Activated naive CD4-positive, alpha-beta T cell treated with anti-CD3 and anti-CD28 coated beads for 36 hours (primary cell): ENCODE data around the gene PITPNC1. TPM values are rescaled to one million over a fixed set of nuclear protein-coding genes. Genes with fewer than 3 reads are reported as not detected.

Experiments
- CTCF ChIA-PET: fragments of 350-600 bp; sonication (Branson Sonifier 250); formaldehyde crosslinking; loops from one replicate; lab custom pipeline; 2021; ENCODE audit warnings: antibody characterized with exemption; lab: Charles Lee
- DNase-seq: peaks from one replicate; pipeline ENCODE4 v3.0.0-alpha.2; 2020
- H3K27ac Mint-ChIP-seq: one replicate; pipeline ENCODE4 v1.8.0; 2021; ENCODE audit warnings: mild to moderate bottlenecking, mixed read lengths
- H3K27me3 Mint-ChIP-seq: one replicate; pipeline ENCODE4 v1.8.0; 2021; ENCODE audit warnings: low read depth, mixed read lengths
- H3K36me3 Mint-ChIP-seq: one replicate; pipeline ENCODE4 v1.8.0; 2021; ENCODE audit warnings: low read depth, mixed read lengths
- H3K4me1 Mint-ChIP-seq: one replicate; pipeline ENCODE4 v1.8.0; 2021; ENCODE audit warnings: low read depth, mixed read lengths
- H3K4me3 Mint-ChIP-seq: one replicate; pipeline ENCODE4 v1.8.0; 2021; ENCODE audit warnings: mild to moderate bottlenecking, moderate library complexity, mixed read lengths
- H3K9me3 Mint-ChIP-seq: one replicate; pipeline ENCODE4 v1.8.0; 2021; ENCODE audit warnings: mixed read lengths
- intact Hi-C: fragments of 100-400 bp; cut with micrococcal nuclease; formaldehyde crosslinking; loops from one replicate; pipeline ENCODE4 v1.15.1; 2023
- total RNA-seq, 2 experiments: library from RNA; stranded (reverse); gene quantifications; one replicate each; pipeline ENCODE4 v1.2.3, GENCODE V29; 2021

PITPNC1 gene
- total RNA-seq, 2 experiments from 2014 or later: 58.7 to 60.0 TPM

DNA sequence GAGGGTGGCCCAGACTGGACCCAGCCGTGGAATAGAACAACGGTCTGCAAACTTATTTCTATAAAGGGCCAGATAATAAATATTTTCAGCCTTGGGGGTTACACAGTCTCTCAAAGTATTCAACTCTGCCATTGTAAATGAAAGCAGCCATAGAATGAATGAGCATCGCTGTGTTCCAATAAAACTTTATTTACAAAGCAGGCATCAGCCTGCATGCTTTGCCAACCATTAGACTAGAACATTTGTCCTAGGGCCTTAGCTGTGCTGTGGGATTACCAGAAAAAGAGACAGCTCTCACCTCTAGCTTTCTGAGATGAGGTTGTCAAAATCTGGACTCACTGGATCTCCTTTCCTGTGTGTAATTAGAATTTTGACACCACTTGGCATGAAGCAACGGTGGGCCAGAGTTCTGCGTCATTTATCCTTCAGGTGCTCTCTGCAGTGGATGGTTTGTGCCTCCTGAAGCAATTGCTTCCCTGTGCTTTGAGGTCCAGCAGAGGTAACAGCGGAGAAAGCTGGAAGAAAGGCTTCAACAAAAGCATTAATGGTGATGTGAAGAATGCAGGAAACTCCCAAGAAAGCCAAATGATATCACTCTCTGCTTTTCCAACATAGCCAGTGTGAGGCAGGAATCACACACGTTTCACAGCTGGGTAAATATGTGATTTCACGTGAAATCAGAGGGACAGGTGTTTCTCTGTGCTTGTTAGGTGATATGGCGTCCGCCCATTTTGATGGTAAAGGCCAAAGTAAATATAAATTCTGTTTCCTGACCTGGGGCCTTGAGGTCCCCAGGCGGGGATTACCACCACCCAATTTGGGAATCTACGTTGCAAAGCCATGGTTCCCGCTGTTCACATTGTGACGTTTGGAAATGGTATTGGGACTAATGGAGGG, 148.4 kb downstream of the PITPNC1 start:
- no peak overlapping the region for H3K27ac Mint-ChIP-seq
- intact Hi-C loops: no loop called here
- CTCF ChIA-PET: interaction anchor here (1.0 to 1.3 kb wide), 2 partner anchors 22 to 146 kb away, joined by 3 to 4 read pairs; no protein-coding TSS in a partner anchor
- H3K4me1 Mint-ChIP-seq: peaks cover 29% of the 10 kb centered on the region
- H3K4me3 Mint-ChIP-seq: no peak overlapping the region
- DNase-seq: no peak
- H3K36me3 Mint-ChIP-seq: no peaks in the 10 kb centered on the region
- no peaks in the 10 kb centered on the region for H3K27me3 Mint-ChIP-seq
- no peaks in the 10 kb centered on the region for H3K9me3 Mint-ChIP-seq

DNA sequence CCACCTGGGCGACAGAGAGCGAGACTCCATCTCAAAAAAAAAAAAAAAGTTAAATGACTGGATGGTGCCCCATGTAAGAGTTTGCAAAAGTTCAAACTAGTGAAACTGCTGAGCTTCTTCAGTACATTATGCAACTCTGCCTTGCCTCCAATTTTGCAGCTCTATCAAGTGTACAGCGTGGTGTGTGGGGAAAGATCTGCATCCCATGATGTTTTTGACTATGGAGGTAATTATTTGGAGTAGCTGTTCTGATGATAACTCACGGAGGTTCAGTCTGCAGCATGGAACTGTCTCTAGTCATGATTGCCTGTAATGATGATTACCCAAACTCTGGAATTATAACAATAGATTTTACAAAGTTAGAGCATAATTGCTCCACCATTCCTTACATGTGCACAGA, 149.6 kb downstream of the PITPNC1 start:
- H3K36me3 Mint-ChIP-seq: no peaks in the 10 kb centered on the region
- intact Hi-C loops: no loop called here
- H3K4me1 Mint-ChIP-seq: peaks cover 24% of the 10 kb centered on the region
- H3K9me3 Mint-ChIP-seq: no peaks in the 10 kb centered on the region
- H3K27me3 Mint-ChIP-seq: no peaks in the 10 kb centered on the region
- H3K4me3 Mint-ChIP-seq: no peak overlapping the region
- CTCF ChIA-PET: interaction anchor here (1.0 to 1.3 kb wide), 2 partner anchors 21 to 148 kb away, joined by 3 to 4 read pairs; no protein-coding TSS in a partner anchor
- no peak overlapping the region for H3K27ac Mint-ChIP-seq
- DNase-seq: no peak

DNA sequence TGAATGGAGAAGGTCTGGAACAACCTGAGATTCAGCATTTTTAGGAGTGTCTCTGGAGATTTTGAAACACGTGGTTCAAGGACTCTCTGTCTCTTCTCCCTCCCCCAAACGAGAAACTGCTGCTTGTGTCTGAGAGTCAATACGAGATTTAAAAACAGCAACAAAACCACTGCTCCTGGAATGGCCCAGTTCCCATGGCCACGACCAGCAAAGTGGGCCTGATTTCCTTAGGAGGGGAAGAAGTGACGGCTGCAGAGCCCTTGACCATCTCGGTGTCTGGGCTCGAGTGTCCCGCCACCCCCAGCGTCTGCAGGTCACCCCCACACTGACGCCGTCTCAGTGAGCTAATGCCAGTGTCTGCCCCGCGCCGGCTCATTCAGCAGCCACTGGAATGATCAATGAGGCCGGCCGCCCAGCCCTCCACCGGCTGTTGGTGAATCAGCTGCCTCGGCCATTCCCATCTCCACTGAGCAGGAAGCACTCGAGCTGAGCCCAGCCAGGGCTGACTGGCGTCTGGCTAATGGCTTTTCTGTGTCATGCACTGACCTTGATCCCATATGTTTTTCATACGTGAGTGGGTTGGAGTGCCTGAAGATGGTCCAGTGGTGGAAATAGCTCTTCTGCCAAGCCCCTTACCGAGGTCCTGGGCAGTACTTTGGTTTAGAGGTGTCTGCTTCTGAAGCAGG, 151.8 kb downstream of the PITPNC1 start:
- intact Hi-C loops: no loop called here
- no peak for DNase-seq
- no peaks in the 10 kb centered on the region for H3K9me3 Mint-ChIP-seq
- no peak overlapping the region for H3K27ac Mint-ChIP-seq
- peaks cover 3% of the 10 kb centered on the region for H3K36me3 Mint-ChIP-seq
- CTCF ChIA-PET: no interaction called here
- H3K4me1 Mint-ChIP-seq: peaks cover 24% of the 10 kb centered on the region
- no peak overlapping the region for H3K4me3 Mint-ChIP-seq
- no peaks in the 10 kb centered on the region for H3K27me3 Mint-ChIP-seq

DNA sequence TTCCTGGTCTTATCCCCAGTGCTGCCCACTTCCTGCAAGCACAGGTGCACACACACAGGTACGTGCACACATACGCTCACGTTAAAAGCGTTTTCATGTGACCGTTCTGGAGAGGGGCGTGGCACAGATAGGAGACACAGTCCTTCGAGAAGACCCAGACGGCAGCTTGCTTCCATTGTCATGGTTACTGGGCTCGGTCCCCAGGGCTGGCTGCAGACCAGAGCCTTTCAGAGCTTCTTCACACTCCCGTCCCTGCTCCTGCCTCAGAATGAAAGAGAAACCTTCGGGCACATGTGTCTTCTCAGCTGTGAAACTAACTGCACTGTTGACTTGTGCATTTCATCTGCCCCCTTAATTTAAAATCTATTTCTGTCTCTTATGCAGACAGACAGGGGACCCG, 154.2 kb downstream of the PITPNC1 start:
- H3K4me1 Mint-ChIP-seq: peaks cover 22% of the 10 kb centered on the region
- H3K27ac Mint-ChIP-seq: no peak overlapping the region
- peaks cover 7% of the 10 kb centered on the region for H3K36me3 Mint-ChIP-seq
- no peak overlapping the region for H3K4me3 Mint-ChIP-seq
- H3K27me3 Mint-ChIP-seq: no peaks in the 10 kb centered on the region
- no peak for DNase-seq
- intact Hi-C loops: no loop called here
- no peaks in the 10 kb centered on the region for H3K9me3 Mint-ChIP-seq
- CTCF ChIA-PET: interaction anchor here (1.8 kb wide), 1 partner anchor 153 kb away, joined by 4 read pairs; no protein-coding TSS in a partner anchor

DNA sequence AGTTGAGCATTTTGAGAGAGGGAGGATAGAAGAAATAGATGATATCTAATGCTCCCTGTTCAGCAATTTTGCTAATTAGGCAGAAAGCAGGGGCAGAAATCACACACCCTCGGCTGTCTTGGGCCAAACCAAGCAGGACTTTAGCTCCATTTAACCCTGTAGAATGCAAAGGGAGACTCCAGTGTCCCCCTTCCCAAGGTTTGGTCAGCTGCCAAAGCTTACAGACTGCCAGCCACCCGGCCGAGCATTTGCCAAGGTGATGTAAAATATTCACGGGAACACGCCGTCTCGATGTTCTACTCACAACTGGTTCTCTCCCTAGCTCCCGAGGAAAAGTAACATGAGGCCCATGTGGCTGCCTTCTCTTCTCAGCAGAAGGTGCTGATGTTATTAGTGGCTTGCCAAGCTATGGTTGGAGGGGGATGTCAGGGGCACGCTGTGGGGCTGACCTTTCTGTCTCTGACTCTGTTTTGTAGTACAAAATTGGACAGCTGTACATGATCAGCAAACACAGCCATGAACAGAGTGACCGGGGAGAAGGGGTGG, 155.3 kb downstream of the PITPNC1 start:
- H3K4me1 Mint-ChIP-seq: peaks cover 17% of the 10 kb centered on the region

DNA sequence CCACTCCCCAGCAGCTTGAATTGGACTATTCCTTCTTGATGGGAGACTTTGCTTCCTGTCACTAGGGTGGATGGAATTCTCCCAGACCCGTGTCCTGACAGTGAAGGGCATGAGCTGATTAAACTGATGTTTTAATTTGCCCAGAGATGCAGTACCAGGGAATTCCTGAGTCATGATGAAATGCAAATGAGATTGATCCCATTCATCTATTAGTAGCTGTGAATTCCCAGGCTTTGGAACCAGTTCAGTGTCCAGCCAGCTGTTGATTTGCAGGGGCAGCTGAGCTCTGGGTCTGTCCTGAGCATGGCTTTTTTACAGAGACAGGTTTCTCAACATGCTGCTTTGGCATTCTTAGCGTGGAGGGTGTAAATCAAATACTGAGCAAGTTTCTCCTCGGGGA, 157.9 kb downstream of the PITPNC1 start:
- H3K9me3 Mint-ChIP-seq: no peaks in the 10 kb centered on the region
- H3K4me3 Mint-ChIP-seq: no peak overlapping the region
- no peaks in the 10 kb centered on the region for H3K27me3 Mint-ChIP-seq
- peaks cover 9% of the 10 kb centered on the region for H3K36me3 Mint-ChIP-seq
- H3K27ac Mint-ChIP-seq: no peak overlapping the region
- DNase-seq: no peak
- intact Hi-C loops: no loop called here
- CTCF ChIA-PET: interaction anchor here (0.6 to 1.3 kb wide), 2 partner anchors 10 to 160 kb away, joined by 3 read pairs; no protein-coding TSS in a partner anchor
- H3K4me1 Mint-ChIP-seq: peaks cover 15% of the 10 kb centered on the region

More for the DNA sequence above, 155.3 kb downstream of the PITPNC1 start:
- H3K9me3 Mint-ChIP-seq: no peaks in the 10 kb centered on the region
- DNase-seq: no peak
- no peak overlapping the region for H3K4me3 Mint-ChIP-seq
- CTCF ChIA-PET: interaction anchor here (1.8 kb wide), 1 partner anchor 154 kb away, joined by 4 read pairs; no protein-coding TSS in a partner anchor
- H3K27me3 Mint-ChIP-seq: no peaks in the 10 kb centered on the region
- H3K27ac Mint-ChIP-seq: no peak overlapping the region
- H3K36me3 Mint-ChIP-seq: peaks cover 9% of the 10 kb centered on the region
- intact Hi-C loops: no loop called here

DNA sequence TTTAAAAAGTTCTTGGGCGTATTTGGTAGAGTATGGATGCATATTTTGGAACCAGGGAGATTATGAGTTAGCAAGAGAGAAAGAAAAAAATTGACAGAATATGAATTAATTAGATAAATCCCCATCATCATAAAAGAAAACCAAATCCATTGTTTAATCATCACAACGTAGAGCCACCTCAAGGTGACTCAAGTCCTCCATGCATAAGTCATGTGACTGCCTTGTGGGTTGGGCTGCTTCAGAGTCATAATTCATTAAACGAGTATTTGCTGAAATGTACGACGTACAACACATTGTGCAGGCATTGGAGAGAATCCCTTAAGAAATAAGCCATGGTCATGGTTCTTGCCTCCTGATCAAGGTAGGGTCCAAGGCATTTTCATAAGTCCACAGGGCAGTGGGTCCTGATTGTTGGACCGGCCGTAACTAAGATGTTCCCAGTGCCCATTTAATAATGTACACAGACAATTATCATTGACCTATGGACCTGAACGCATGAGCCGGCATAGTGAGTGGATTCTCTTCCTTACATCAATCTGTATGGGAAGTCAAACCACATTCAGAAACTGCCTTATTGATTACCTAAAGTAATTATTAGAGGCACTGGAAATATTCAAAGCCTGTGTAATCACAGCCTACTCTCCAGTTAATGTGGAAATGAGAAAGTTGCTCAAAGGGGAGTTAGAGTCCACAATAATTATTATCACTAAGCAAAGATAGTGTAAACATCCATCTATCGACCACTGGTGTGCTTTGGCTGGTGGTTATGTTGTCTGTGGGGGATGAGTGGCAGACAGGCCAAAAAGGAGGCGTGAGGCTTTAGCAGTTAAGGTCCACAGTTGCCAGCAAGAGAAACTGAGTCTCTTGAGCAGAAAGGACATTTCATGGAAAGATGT, 165.4 kb downstream of the PITPNC1 start:
- Mint-ChIP-seq H3K27me3 (no peaks in the 10 kb centered on the region), H3K36me3 (peaks cover 6% of the 10 kb centered on the region), H3K27ac (no peak overlapping the region), H3K4me1 (peaks cover 14% of the 10 kb centered on the region), H3K9me3 (no peaks in the 10 kb centered on the region), H3K4me3 (no peak overlapping the region)
- intact Hi-C loops: no loop called here
- DNase-seq: peak; percentile 23
- CTCF ChIA-PET: no interaction called here

DNA sequence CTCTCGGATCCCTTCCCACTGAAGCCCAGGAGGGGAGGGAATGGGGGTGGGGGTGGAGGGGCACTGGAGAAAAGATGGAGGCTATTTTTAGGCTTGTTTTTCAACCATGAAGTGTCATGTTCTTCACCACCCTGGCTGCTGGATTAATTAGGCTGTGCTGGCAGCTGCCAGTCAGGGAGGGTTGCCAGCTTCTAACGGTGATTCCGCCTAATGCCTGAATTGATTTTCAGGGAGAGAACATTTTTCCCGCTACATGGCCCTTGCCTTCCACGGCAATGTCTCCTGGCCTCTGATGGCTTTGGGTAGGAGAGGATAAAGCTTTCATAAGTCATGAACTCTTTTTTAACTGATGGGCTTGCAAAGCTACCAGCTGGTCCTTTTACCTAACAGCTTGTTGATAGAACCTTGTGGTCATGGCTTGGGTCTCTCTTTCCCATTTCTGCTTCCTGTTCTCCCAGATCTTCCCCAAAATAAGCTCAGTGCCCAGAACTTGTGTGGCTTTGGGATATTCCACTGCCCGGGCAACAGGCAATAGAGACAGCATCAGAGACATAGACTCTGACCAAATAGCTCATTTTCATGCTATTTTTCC, 167.4 kb downstream of the PITPNC1 start:
- H3K27ac Mint-ChIP-seq: peak overlapping the region; percentile 60
- H3K4me1 Mint-ChIP-seq: peaks cover 30% of the 10 kb centered on the region
- H3K9me3 Mint-ChIP-seq: no peaks in the 10 kb centered on the region
- DNase-seq: no peak
- CTCF ChIA-PET: interaction anchor here (0.7 kb wide), 1 partner anchor 10 kb away, joined by 3 read pairs; no protein-coding TSS in a partner anchor
- no peaks in the 10 kb centered on the region for H3K27me3 Mint-ChIP-seq
- intact Hi-C loops: no loop called here
- peaks cover 6% of the 10 kb centered on the region for H3K36me3 Mint-ChIP-seq
- H3K4me3 Mint-ChIP-seq: no peak overlapping the region

DNA sequence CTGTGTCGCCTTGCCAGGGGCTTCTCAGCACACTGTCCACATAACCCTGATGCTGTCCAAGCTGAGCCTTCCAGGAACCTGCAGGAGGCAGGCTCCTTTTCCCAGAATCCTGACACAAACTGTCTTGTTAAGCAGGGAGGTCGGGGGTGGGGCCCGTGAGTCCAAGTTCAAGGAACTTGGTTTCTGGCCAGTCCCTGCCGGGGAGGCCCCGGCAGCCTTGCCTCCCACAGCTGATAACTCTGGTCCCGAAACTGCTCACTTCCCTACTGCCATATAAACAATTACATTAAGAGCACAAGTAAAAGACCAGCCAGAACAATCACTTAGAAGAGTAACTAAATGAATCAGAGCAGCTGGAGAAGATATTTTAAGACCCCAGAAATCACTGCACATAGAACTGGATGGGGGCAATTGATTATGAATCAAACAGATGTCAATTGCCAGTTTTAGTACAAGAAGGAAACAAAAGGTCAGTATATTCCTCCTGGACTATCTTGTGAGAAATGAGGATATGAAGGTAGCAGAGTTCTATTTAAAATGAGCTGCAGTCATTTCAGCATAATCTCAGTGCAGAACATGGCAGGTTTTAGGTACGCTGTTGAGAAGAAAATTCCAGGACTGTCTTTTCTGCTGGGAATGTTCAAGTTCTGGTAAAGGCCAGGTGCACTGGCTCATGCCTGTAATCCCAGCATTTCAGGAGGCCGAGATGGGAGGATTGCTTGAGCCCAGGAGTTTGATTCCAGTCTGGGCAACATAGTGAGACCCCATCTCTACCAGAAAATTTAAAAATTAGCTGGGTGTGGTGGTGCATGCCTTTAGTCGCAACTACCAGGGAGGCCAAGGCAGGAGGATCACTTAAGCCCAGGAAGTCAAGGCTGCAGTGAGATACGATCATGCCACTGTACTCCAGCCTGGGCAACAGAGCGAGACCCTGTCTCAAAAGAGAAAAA, 169.8 kb downstream of the PITPNC1 start:
- DNase-seq: no peak
- H3K4me1 Mint-ChIP-seq: peaks cover 31% of the 10 kb centered on the region
- intact Hi-C loops: no loop called here
- no peak overlapping the region for H3K4me3 Mint-ChIP-seq
- H3K36me3 Mint-ChIP-seq: peaks cover 6% of the 10 kb centered on the region
- H3K27ac Mint-ChIP-seq: peak overlapping the region; percentile 39
- H3K9me3 Mint-ChIP-seq: no peaks in the 10 kb centered on the region
- no peaks in the 10 kb centered on the region for H3K27me3 Mint-ChIP-seq
- CTCF ChIA-PET: interaction anchor here (0.9 kb wide), 1 partner anchor 21 kb away, joined by 3 read pairs; no protein-coding TSS in a partner anchor

DNA sequence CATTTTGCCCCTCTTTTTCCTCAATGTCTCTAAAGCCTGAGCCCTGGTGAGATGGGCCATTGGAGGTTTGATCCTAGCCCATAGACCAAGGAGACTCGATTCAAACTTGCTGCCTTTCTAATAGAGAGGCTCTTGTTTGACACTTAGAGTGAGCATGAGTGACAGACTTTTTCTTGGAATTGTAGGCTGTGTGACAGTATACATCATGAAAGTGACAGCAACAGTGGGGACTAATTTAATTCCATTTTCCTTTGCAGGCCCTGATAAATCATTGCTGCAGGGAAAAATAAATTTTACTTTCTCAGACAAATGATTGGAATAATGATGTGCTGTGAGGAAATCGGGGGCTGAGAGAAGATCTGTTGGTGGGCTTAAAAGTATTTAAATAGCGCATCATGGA, 171.6 kb downstream of the PITPNC1 start:
- H3K36me3 Mint-ChIP-seq: peaks cover 3% of the 10 kb centered on the region
- H3K4me1 Mint-ChIP-seq: peaks cover 25% of the 10 kb centered on the region
- no peak overlapping the region for H3K4me3 Mint-ChIP-seq
- intact Hi-C loops: no loop called here
- no peaks in the 10 kb centered on the region for H3K27me3 Mint-ChIP-seq
- H3K27ac Mint-ChIP-seq: no peak overlapping the region
- H3K9me3 Mint-ChIP-seq: no peaks in the 10 kb centered on the region
- CTCF ChIA-PET: no interaction called here
- DNase-seq: no peak
